IMR-90 (cell line): ENCODE results near the gene L1CAM. TPM values are rescaled to one million over a fixed set of nuclear protein-coding genes. Genes with fewer than 3 reads are reported as not detected.

Experiments used
- ATAC-seq: fragments of 200-7000 bp; cut with Tn5 transposase; 2 replicates; pipeline ENCODE4 v1.9.1; 2020; ENCODE audit warnings: low read depth, mild to moderate bottlenecking, moderate library complexity
- BruUV-seq: library from RNA; stranded (reverse); fragments of 400-500 nt; replicated peaks from 2 replicates; lab custom pipeline; 2021; lab: Mats Ljungman, UMichigan
- CTCF ChIA-PET: fragments of 300-600 bp; formaldehyde crosslinking; extraction: SDS; loops from one replicate; lab custom pipeline; 2021; ENCODE audit warnings: antibody characterized with exemption; lab: Yijun Ruan, JAX
- POLR2A ChIA-PET: fragments of 300-600 bp; sonication (Branson Sonifier 250); formaldehyde crosslinking; loops from one replicate; lab custom pipeline; 2022; ENCODE audit warnings: antibody characterized with exemption; ENCODE audit not compliant: unreplicated experiment; lab: Charles Lee
- DNase-seq: peaks from one replicate; pipeline ENCODE4 v3.0.0; 2013
- H2AFZ ChIP-seq: replicated peaks from 2 replicates; pipeline ENCODE3; 2013; ENCODE audit warnings: low read length, mild to moderate bottlenecking; ENCODE audit not compliant: poor library complexity
- H2AK5ac ChIP-seq: 2 replicates; pipeline ENCODE4 v1.6.1; 2013; ENCODE audit warnings: low read depth, low read length, inconsistent platforms
- H2AK9ac ChIP-seq: replicated peaks from 2 replicates; pipeline ENCODE3; 2013; ENCODE audit warnings: mild to moderate bottlenecking, low read depth, low read length, moderate library complexity; ENCODE audit not compliant: poor library complexity
- H2BK120ac ChIP-seq: 2 replicates; pipeline ENCODE4 v1.6.1; 2013; ENCODE audit warnings: low read depth, low read length, inconsistent platforms
- H2BK15ac ChIP-seq: 3 replicates; pipeline ENCODE4 v1.6.1; 2013; ENCODE audit warnings: low read depth, low read length, inconsistent platforms
- H2BK20ac ChIP-seq: 2 replicates; pipeline ENCODE4 v1.6.1; 2013; ENCODE audit warnings: low read depth, mild to moderate bottlenecking, inconsistent platforms, low read length, moderate library complexity
- H2BK5ac ChIP-seq: 2 replicates; pipeline ENCODE4 v1.6.1; 2013; ENCODE audit warnings: mild to moderate bottlenecking, low read depth, low read length, inconsistent platforms; ENCODE audit not compliant: poor library complexity, severe bottlenecking
- H3K14ac ChIP-seq: replicated peaks from 2 replicates; pipeline ENCODE4 v1.6.1; 2013; ENCODE audit warnings: low read depth, low read length, inconsistent platforms
- H3K18ac ChIP-seq: 2 replicates; pipeline ENCODE4 v1.6.1; 2013; ENCODE audit warnings: low read depth, low read length, control low read depth
- H3K23ac ChIP-seq: 2 replicates; pipeline ENCODE4 v1.6.1; 2013; ENCODE audit warnings: low read depth, low read length, inconsistent platforms
- H3K27ac ChIP-seq: 2 replicates; pipeline ENCODE4 v1.5.1; 2013; ENCODE audit warnings: mild to moderate bottlenecking, control low read depth, low read length; ENCODE audit not compliant: insufficient read depth
- H3K27me3 ChIP-seq: 2 replicates; pipeline ENCODE4 v1.6.1; 2013; ENCODE audit warnings: low read length; ENCODE audit not compliant: control insufficient read depth, insufficient read depth
- H3K36me3 ChIP-seq: 2 replicates; pipeline ENCODE4 v1.6.1; 2013; ENCODE audit warnings: low read length, mixed read lengths; ENCODE audit not compliant: control insufficient read depth, insufficient read depth
- H3K4ac ChIP-seq: 2 replicates; pipeline ENCODE4 v1.6.1; 2013; ENCODE audit warnings: low read depth, low read length, inconsistent platforms
- H3K4me1 ChIP-seq: 2 replicates; pipeline ENCODE4 v1.6.1; 2013; ENCODE audit warnings: low read length, mixed read lengths; ENCODE audit not compliant: control insufficient read depth, insufficient read depth
- H3K4me2 ChIP-seq: 2 replicates; pipeline ENCODE4 v1.6.1; 2013; ENCODE audit warnings: low read depth, mild to moderate bottlenecking, control low read depth, low read length, moderate library complexity
- H3K4me3 ChIP-seq: 2 replicates; pipeline ENCODE4 v1.5.1; 2013; ENCODE audit warnings: low read depth, mild to moderate bottlenecking, control low read depth, low read length, moderate library complexity; ENCODE audit not compliant: insufficient read depth
- H3K56ac ChIP-seq: 2 replicates; pipeline ENCODE4 v1.6.1; 2013; ENCODE audit warnings: low read length, inconsistent platforms; ENCODE audit not compliant: insufficient read depth; ENCODE audit errors: extremely low read depth
- H3K79me1 ChIP-seq, 2 experiments: 2 replicates each; pipeline ENCODE4 v1.6.1; 2013; ENCODE audit warnings: low read length in 2 of 2, inconsistent platforms in 1 of 2, low read depth in 1 of 2
- H3K9ac ChIP-seq: 2 replicates; pipeline ENCODE4 v1.6.1; 2013; ENCODE audit warnings: low read depth, low read length, control low read depth
- H3K9me1 ChIP-seq: 2 replicates; pipeline ENCODE4 v1.6.1; 2013; ENCODE audit warnings: low read length, inconsistent platforms; ENCODE audit not compliant: insufficient read depth
- H3K9me3 ChIP-seq: 2 replicates; pipeline ENCODE4 v1.6.1; 2013; ENCODE audit warnings: low read length; ENCODE audit not compliant: control insufficient read depth, insufficient read depth
- H4K20me1 ChIP-seq: 2 replicates; pipeline ENCODE4 v1.6.1; 2013; ENCODE audit warnings: low read length, inconsistent platforms; ENCODE audit not compliant: insufficient read depth
- H4K5ac ChIP-seq: 2 replicates; pipeline ENCODE4 v1.6.1; 2013; ENCODE audit warnings: mild to moderate bottlenecking, low read depth, low read length, control low read depth
- H4K8ac ChIP-seq, 2 experiments: 2 replicates each; pipeline ENCODE4 v1.6.1; 2013; ENCODE audit warnings: low read depth in 2 of 2, low read length in 2 of 2, control low read depth in 1 of 2, inconsistent platforms in 1 of 2
- H4K91ac ChIP-seq: 2 replicates; pipeline ENCODE4 v1.6.1; 2013; ENCODE audit warnings: low read depth, low read length, inconsistent platforms; ENCODE audit not compliant: insufficient read depth
- CTCF ChIP-seq: conservative IDR thresholded peaks from 2 replicates; pipeline ENCODE4 v1.5.1; 2012; ENCODE audit warnings: mild to moderate bottlenecking, low read depth, low read length, improper control_type of control experiment
- POLR2A ChIP-seq: IDR thresholded peaks from 2 replicates; pipeline ENCODE4 v1.6.1; 2012; ENCODE audit warnings: mild to moderate bottlenecking, low read depth, low read length
- SMC3 ChIP-seq: fragments of 150-350 bp; IDR thresholded peaks from 2 replicates; pipeline ENCODE4 v1.6.1; 2016; ENCODE audit warnings: low read depth, mild to moderate bottlenecking, antibody characterized with exemption, low read length, moderate library complexity
- WGBS, 2 experiments: methylation state at CpG; one replicate each; pipeline versions ENCODE4 v1.1.5 to v1.1.7; 2013; ENCODE audit warnings: missing lambda C conversion rate in 2 of 2; ENCODE audit not compliant: insufficient read length in 1 of 2; ENCODE audit errors: extremely low coverage in 2 of 2; 5-methylcytosine and 5-hydroxymethylcytosine counted together
- dilution Hi-C: fragments of 300-500 bp; cut with HindIII; formaldehyde crosslinking; loops from one replicate; pipeline ENCODE4 v1.14.3; 2018; ENCODE audit warnings: low sequenced_read_pairs; ENCODE audit not compliant: unreplicated experiment
- in situ Hi-C: fragments of 300-500 bp; cut with MboI; formaldehyde crosslinking; loops from 3 replicates; pipeline ENCODE4 v1.14.3; 2019; ENCODE audit warnings: low sequenced_read_pairs, inconsistent platforms, mixed read lengths
- intact Hi-C: fragments of 100-400 bp; cut with micrococcal nuclease; formaldehyde crosslinking; loops from 2 replicates; pipeline ENCODE4 v1.10.0; 2022
- polyA plus RNA-seq, 3 experiments: library from polyadenylated mRNA; depleted of rRNA; stranded (reverse); fragments of >200 nt; gene quantifications; 2 replicates each; pipeline ENCODE4 v1.2.3, GENCODE V29; 2012; ENCODE audit warnings: low replicate concordance in 1 of 3
- total RNA-seq: library from RNA; depleted of rRNA; stranded (reverse); fragments of >200 nt; gene quantifications from 2 replicates; pipeline ENCODE4 v1.2.3, GENCODE V29; 2012

L1CAM gene
- total and polyA plus RNA-seq, 2 of the 4 experiments (the other 2 are of a cell fraction) = 0.36 to 1.9 TPM

- Histone ChIP-seq H3K79me1 (no peaks in the 10 kb centered on the region), H2BK15ac (no peak overlapping the region), H3K27ac (no peak overlapping the region), H3K36me3 (no peaks in the 10 kb centered on the region), H2BK5ac (no peak overlapping the region), H4K5ac (no peak overlapping the region), H3K9me1 (no peaks in the 10 kb centered on the region), H3K9me3 (peaks cover 6% of the 10 kb centered on the region), H3K4me1 (no peaks in the 10 kb centered on the region), H2BK20ac (no peak overlapping the region), H4K20me1 (no peaks in the 10 kb centered on the region), H4K91ac (no peak overlapping the region), H3K23ac (no peak overlapping the region), H4K8ac (no peak overlapping the region), H3K18ac (no peak overlapping the region), H2AK5ac (no peak overlapping the region), H2AK9ac (no peak overlapping the region), H2AFZ (no peak overlapping the region), H3K4me2 (no peak overlapping the region), H3K4me3 (no peak overlapping the region), H2BK120ac (no peak overlapping the region), H3K9ac (no peak overlapping the region), H3K14ac (no peak overlapping the region), H3K27me3 (peaks cover 29% of the 10 kb centered on the region; the same call in 1 of the 2 replicates), H3K56ac (no peak overlapping the region), H3K4ac (no peak overlapping the region)
- ChIA-PET CTCF (no interaction called here), POLR2A (no interaction called here)
- dilution Hi-C loops (no loop called here), intact Hi-C loops (no loop called here), in situ Hi-C loops (no loop called here)
- WGBS, 2 experiments = 46% methylated on average over 9 of the region's 22 CpGs; no CpG with 5 or more reads in 1 of the 2 experiments
- no peak for DNase-seq
- no peak for TF ChIP-seq POLR2A
- no peak for TF ChIP-seq SMC3
- TF ChIP-seq CTCF = no peak
- ATAC-seq = no peak
- BruUV-seq = no TSS peak
These were observed 23.4 kb downstream of the L1CAM start for GRCh38 chrX:153862369-153863250.
